Prostate gland (tissue), 2 donors: ENCODE data around the gene KIAA1328. TPM values are rescaled to one million over a fixed set of nuclear protein-coding genes. Genes with fewer than 3 reads are reported as not detected.

ENCODE experiments used
- DNase-seq: peaks from one replicate; pipeline ENCODE4 v3.0.0-alpha.2; 2019; ENCODE audit warnings: low spot score
- H3K27ac ChIP-seq, 2 donors: fragments of 200-600 bp; sonication (generic); 2 replicates each; pipeline ENCODE4 v1.5.1; 2017 to 2019
- H3K27me3 ChIP-seq: fragments of 200-600 bp; sonication (generic); replicated peaks from 2 replicates; pipeline ENCODE4 v1.5.1; 2019; ENCODE audit not compliant: insufficient read depth
- H3K36me3 ChIP-seq, 2 donors: fragments of 200-600 bp; sonication (generic); 1 replicate in 1 of 2; 2 replicates in 1 of 2; pipeline versions ENCODE4 v1.5.1 to v1.8.1; 2017 to 2019
- H3K4me1 ChIP-seq: fragments of 200-600 bp; sonication (generic); replicated peaks from 2 replicates; pipeline ENCODE4 v1.5.1; 2019
- H3K4me3 ChIP-seq, 2 donors: fragments of 200-600 bp; sonication (generic); 2 replicates each; pipeline ENCODE4 v1.5.1; 2017 to 2019
- H3K9me3 ChIP-seq: fragments of 200-600 bp; sonication (generic); 2 replicates; pipeline ENCODE4 v1.5.1; 2017
- CTCF ChIP-seq, 4 experiments: fragments of 200-600 bp in 2 of 4; fragments of 450-650 bp in 2 of 4; sonication (generic) in 2 of 4; IDR thresholded peaks; 1 replicate in 3 of 4; 2 replicates in 1 of 4; pipeline ENCODE4 v1.5.1; 2016 to 2019; ENCODE audit warnings: antibody characterized with exemption in 4 of 4, mild to moderate bottlenecking in 2 of 4, moderate library complexity in 2 of 4
- POLR2A ChIP-seq: fragments of 450-650 bp; IDR thresholded peaks from one replicate; pipeline ENCODE4 v1.6.1; 2016; ENCODE audit warnings: antibody characterized with exemption, mild to moderate bottlenecking
- POLR2AphosphoS5 ChIP-seq: sonication (generic); formaldehyde crosslinking; IDR thresholded peaks from one replicate; pipeline ENCODE4 v1.6.1; 2017; ENCODE audit warnings: antibody characterized with exemption
- WGBS: methylation state at CpG from one replicate; pipeline ENCODE4 v1.1.5; 2018; 5-methylcytosine and 5-hydroxymethylcytosine counted together
- intact Hi-C: fragments of 100-400 bp; cut with DNase I; formaldehyde crosslinking; loops from one replicate; pipeline ENCODE4 v1.14.2; 2022
- total RNA-seq, 2 donors: library from RNA; depleted of rRNA; stranded (reverse); fragments of >200 nt; gene quantifications; one replicate each; pipeline ENCODE4 v1.1.0, GENCODE V29; 2016

KIAA1328 gene
- total RNA-seq, 2 donors from 2014 or later = 8.7 to 13.7 TPM

DNA sequence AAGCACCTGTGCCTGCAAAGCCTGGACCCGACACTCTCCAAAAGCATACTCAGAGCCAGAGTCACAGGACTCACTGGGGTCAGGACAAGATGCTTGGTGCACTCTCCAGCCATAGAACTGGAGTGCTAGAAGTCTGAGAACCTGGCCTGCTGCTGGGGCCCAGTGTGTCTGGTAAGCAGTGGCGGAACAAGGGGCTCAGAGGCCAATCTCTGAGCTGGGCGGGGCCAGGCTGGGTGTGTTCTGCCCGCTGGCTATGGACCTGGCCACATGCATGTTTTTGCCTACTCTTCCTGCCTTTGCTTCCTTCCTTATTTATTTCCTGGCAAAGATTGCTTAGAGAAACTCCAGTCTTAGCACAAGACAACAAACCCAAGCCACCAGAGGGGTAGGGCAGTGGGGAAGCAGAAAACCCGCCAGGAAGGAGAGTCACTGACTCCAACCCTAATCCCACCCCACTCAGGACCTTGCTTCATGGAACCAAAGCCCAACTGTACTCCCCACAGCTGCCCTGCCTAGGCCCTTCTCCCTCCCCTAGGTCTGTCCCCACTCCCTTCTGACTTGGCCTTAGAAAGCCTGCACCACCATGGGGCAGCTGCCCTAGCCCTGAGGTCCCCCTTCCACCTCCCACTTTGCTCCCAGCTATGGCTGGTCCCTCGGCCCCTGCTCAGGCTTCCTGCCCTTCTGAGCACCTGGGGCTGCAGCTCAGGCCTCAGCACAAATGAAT, 421.1 kb downstream of the KIAA1328 start:
- intact Hi-C loops = no loop called here
- Histone ChIP-seq H3K36me3 (no peaks in the 10 kb centered on the region), H3K4me3 (no peak overlapping the region), H3K27me3 (no peaks in the 10 kb centered on the region), H3K27ac (no peak overlapping the region), H3K9me3 (no peaks in the 10 kb centered on the region), H3K4me1 (no peaks in the 10 kb centered on the region)
- TF ChIP-seq POLR2AphosphoS5 (no peak), POLR2A (no peak), CTCF (IDR thresholded peaks at IDR 0.05) (no peak)
- 87% methylated on average over 6 of the region's 6 CpGs for WGBS
- DNase-seq = no peak

DNA sequence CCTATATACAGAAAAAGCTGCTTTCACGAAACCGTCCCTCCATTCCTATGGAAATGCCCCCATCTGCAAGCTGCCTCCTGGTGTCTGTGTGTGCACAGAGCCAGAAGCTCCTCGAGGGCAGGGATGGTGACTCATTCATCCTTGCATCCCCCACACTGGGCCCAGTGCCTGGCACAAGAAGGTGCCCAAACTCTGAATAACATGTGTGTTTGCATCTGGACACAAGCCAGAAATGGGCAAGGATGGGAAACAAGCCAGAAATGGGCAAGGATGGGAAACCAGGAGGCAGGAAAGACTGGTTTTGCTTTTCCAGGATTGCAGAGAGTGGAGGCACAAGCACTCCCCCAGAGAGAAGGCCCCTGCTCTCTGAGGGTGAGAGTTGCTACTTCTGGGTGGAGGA, 422.8 kb downstream of the KIAA1328 start:
- H3K9me3 ChIP-seq = no peaks in the 10 kb centered on the region
- H3K27ac ChIP-seq = no peak overlapping the region
- peaks cover under 1% of the 10 kb centered on the region for H3K27me3 ChIP-seq
- H3K4me1 ChIP-seq = no peaks in the 10 kb centered on the region
- no peaks in the 10 kb centered on the region for H3K36me3 ChIP-seq
- H3K4me3 ChIP-seq = no peak overlapping the region
- TF ChIP-seq POLR2AphosphoS5 (no peak), POLR2A (no peak), CTCF (IDR thresholded peaks at IDR 0.05) (no peak)
- intact Hi-C loops = no loop called here
- DNase-seq = no peak
- 70% methylated on average over 3 of the region's 3 CpGs for WGBS

DNA sequence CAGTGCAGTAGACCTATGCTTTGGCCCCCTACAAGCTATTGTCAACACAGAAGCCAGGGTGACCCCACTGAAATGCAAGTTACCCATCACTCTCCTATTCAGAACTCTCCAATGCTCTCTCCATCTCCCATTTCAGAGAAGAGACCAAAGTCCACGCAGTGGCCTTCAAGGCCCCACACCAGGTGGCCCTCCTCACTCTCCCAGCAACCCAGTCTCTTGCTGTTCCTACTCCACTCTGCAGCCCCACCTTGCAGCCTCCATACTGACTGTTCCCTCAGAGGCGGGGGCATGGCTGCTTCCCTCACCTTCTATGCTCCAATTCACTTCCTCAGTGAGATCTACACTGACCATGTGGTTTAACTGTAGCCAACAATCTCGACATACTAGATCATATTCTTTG, 423.4 kb downstream of the KIAA1328 start:
- Histone ChIP-seq H3K9me3 (no peaks in the 10 kb centered on the region), H3K36me3 (no peaks in the 10 kb centered on the region), H3K27ac (no peak overlapping the region), H3K4me3 (no peak overlapping the region), H3K27me3 (peaks cover 2% of the 10 kb centered on the region), H3K4me1 (no peaks in the 10 kb centered on the region)
- intact Hi-C loops = no loop called here
- WGBS = 81% methylated on average over 3 of the region's 3 CpGs
- no peak for DNase-seq
- TF ChIP-seq CTCF (IDR thresholded peaks at IDR 0.05) (no peak), POLR2AphosphoS5 (no peak), POLR2A (no peak)

DNA sequence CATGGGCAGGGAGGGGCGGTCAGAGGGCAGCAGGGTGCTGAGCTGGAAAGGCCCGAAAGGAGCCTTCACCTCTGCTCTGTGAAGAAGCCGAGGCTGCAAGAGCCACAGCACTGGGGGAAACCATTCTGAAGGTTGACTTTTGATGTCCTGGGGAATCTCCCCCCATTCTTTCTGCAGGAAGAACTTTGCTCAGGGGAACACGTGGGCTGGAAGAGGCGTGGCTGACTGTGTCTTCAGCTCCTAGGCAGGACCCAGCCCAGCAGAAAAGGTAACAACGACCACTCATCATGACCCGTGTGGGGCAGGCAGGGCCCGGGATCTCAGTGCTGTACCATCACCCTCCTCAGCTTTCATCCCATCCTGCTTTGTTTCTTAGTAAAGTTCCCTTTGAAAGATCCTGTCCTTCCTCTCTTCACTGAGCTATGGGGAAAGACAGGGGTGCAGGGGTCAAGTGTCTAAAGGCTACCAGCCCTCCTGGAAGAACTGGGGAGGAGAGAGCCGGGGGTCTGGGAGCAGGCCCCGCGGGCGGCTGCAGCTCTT, 424.0 kb downstream of the KIAA1328 start:
- no peak for DNase-seq
- TF ChIP-seq POLR2A (no peak), CTCF (IDR thresholded peaks at IDR 0.05) (no peak), POLR2AphosphoS5 (no peak)
- Histone ChIP-seq H3K27me3 (peaks cover 2% of the 10 kb centered on the region), H3K27ac (no peak overlapping the region), H3K4me1 (no peaks in the 10 kb centered on the region), H3K9me3 (no peaks in the 10 kb centered on the region), H3K4me3 (no peak overlapping the region), H3K36me3 (no peaks in the 10 kb centered on the region)
- WGBS = 64% methylated on average over 12 of the region's 12 CpGs
- intact Hi-C loops = no loop called here
